GM12878 (cell line): ENCODE results near the gene WDR75. TPM values are rescaled to one million over a fixed set of nuclear protein-coding genes. Genes with fewer than 3 reads are reported as not detected.

Experiments
- ATAC-seq: fragments of 200-7000 bp; cut with Tn5 transposase; 3 replicates; pipeline ENCODE4 v1.9.1; 2020; ENCODE audit warnings: mild to moderate bottlenecking, moderate library complexity
- BruUV-seq: library from RNA; stranded (reverse); fragments of 400-500 nt; replicated peaks from 2 replicates; lab custom pipeline; 2021; lab: Mats Ljungman, UMichigan
- CTCF ChIA-PET: fragments of 300-600 bp; sonication (Branson Sonifier 250); formaldehyde crosslinking; extraction: SDS; loops from one replicate; lab custom pipeline; 2021; ENCODE audit warnings: inconsistent platforms; lab: Yijun Ruan, JAX
- POLR2A ChIA-PET: fragments of 350-600 bp; formaldehyde crosslinking; extraction: SDS; loops from one replicate; lab custom pipeline; 2021; ENCODE audit warnings: inconsistent platforms; lab: Charles Lee
- RAD21 ChIA-PET: fragments of 300-600 bp; sonication (Branson Sonifier 250); formaldehyde crosslinking; loops from one replicate; lab custom pipeline; 2023; ENCODE audit warnings: antibody characterized with exemption; ENCODE audit not compliant: unreplicated experiment; lab: Charles Lee
- SMC1A ChIA-PET: fragments of 300-600 bp; sonication (Branson Sonifier 250); formaldehyde crosslinking; loops from one replicate; lab custom pipeline; 2023; ENCODE audit not compliant: unreplicated experiment, uncharacterized antibody; lab: Charles Lee
- DNase-seq: peaks from one replicate; pipeline ENCODE4 v3.0.0-alpha.2; 2011; ENCODE audit warnings: low read depth, low spot score
- FAIRE-seq: peaks from 3 replicates; lab custom pipeline; 2011; peaks lifted over from hg19 to GRCh38; lab: Jason Lieb, UNC
- H2AFZ ChIP-seq: 2 replicates; pipeline ENCODE4 v1.6.0; 2011; ENCODE audit warnings: low read depth, low read length, control low read depth; ENCODE audit not compliant: control insufficient read depth
- H3K27ac ChIP-seq: 2 replicates; pipeline ENCODE4 v1.5.1; 2011; ENCODE audit warnings: control low read depth; ENCODE audit not compliant: control insufficient read depth, insufficient read depth
- H3K27me3 ChIP-seq, 2 experiments: replicated peaks in 1 of 2; 2 replicates each; pipeline versions ENCODE4 v1.6.0 to v1.6.1; 2011; ENCODE audit warnings: low read length in 1 of 2; ENCODE audit not compliant: control insufficient read depth in 2 of 2, insufficient read depth in 2 of 2
- H3K36me3 ChIP-seq, 2 experiments: 2 replicates each; pipeline ENCODE4 v1.5.1; 2011; ENCODE audit warnings: low read length in 1 of 2; ENCODE audit not compliant: control insufficient read depth in 2 of 2, insufficient read depth in 2 of 2
- H3K4me1 ChIP-seq: 2 replicates; pipeline ENCODE4 v1.6.1; 2011; ENCODE audit warnings: mild to moderate bottlenecking, low read length, moderate library complexity, mixed read lengths; ENCODE audit not compliant: control insufficient read depth, insufficient read depth
- H3K4me2 ChIP-seq: 2 replicates; pipeline ENCODE4 v1.6.0; 2011; ENCODE audit warnings: control low read depth; ENCODE audit not compliant: control insufficient read depth, insufficient read depth
- H3K4me3 ChIP-seq: fragments of 200-600 bp; sonication (generic); 2 replicates; pipeline ENCODE4 v1.5.1; 2016
- H3K79me2 ChIP-seq: 2 replicates; pipeline ENCODE4 v1.6.0; 2011; ENCODE audit warnings: low read length; ENCODE audit not compliant: control insufficient read depth, insufficient read depth
- H3K9ac ChIP-seq: 2 replicates; pipeline ENCODE4 v1.8.0; 2011; ENCODE audit warnings: low read length, control low read depth, mixed read lengths; ENCODE audit not compliant: control insufficient read depth, insufficient read depth
- H3K9me3 ChIP-seq: replicated peaks from 3 replicates; pipeline ENCODE4 v1.5.1; 2011; ENCODE audit warnings: mild to moderate bottlenecking, low read length; ENCODE audit not compliant: control insufficient read depth, insufficient read depth
- H4K20me1 ChIP-seq: 2 replicates; pipeline ENCODE4 v1.6.0; 2011; ENCODE audit not compliant: control insufficient read depth, insufficient read depth
- HDAC2 ChIP-seq: fragments of 200-600 bp; sonication (generic); IDR thresholded peaks from 2 replicates; pipeline ENCODE4 v1.6.1; 2017
- HSF1 ChIP-seq: fragments of 150-350 bp; IDR thresholded peaks from 2 replicates; pipeline ENCODE4 v1.6.1; 2014; ENCODE audit warnings: mild to moderate bottlenecking, low read depth, low read length
- ZNF592 ChIP-seq: fragments of 450-650 bp; IDR thresholded peaks from 2 replicates; pipeline ENCODE4 v1.6.1; 2017; ENCODE audit warnings: mild to moderate bottlenecking, moderate library complexity
- WGBS: methylation state at CpG from one replicate; pipeline ENCODE4 v1.1.6; 2016; ENCODE audit warnings: low lambda C conversion rate; ENCODE audit not compliant: insufficient replicate concordance, insufficient coverage; ENCODE audit errors: missing lambda C conversion rate; 5-methylcytosine and 5-hydroxymethylcytosine counted together
- in situ Hi-C: fragments of 300-500 bp; cut with MboI; formaldehyde crosslinking; loops from 9 replicates; pipeline ENCODE4 v1.14.3; 2018; ENCODE audit warnings: mixed read lengths
- intact Hi-C: fragments of 100-400 bp; cut with micrococcal nuclease; formaldehyde crosslinking; loops from one replicate; pipeline ENCODE4 v1.14.2; 2022; ENCODE audit not compliant: unreplicated experiment
- polyA plus RNA-seq, 11 experiments: library from polyadenylated mRNA; depleted of rRNA in 4 of 11; unstranded in 6 of 11; stranded (reverse) in 5 of 11; fragments of >200 nt; fragmentation: Nextera tagmentation in 4 of 11; fragmentation: Illumina TruSeq in 1 of 11; extraction: Ambion mirVana in 4 of 11; extraction: Trizol in 1 of 11; gene quantifications; 1 replicate in 1 of 11; 2 replicates in 10 of 11; pipeline versions ENCODE4 v1.2.1 to v1.2.3, GENCODE V29; 2011 to 2016; ENCODE audit warnings: inconsistent platforms in 2 of 11, missing spikeins in 2 of 11, low read depth in 1 of 11
- total RNA-seq, 4 experiments: library from RNA; depleted of rRNA in 3 of 4; stranded (reverse); fragments of >200 nt in 3 of 4; fragmentation: Illumina TruSeq in 1 of 4; extraction: Trizol in 1 of 4; gene quantifications; 2 replicates each; pipeline versions ENCODE4 v1.2.1 to v1.2.3, GENCODE V29; 2013 to 2021

WDR75 gene
- total and polyA plus RNA-seq, 10 of the 15 experiments (the other 5 are each of a cell fraction or from before 2014, with no cell fraction given) = 53.1 to 98.5 (median 71.5) TPM

- no peak for DNase-seq
- Histone ChIP-seq H3K27me3 (no peaks in the 10 kb centered on the region), H3K36me3 (peaks cover 2 to 15% of the 10 kb centered on the region in 2 experiments; a peak in 3 of 4 replicates), H3K4me1 (no peaks in the 10 kb centered on the region), H3K9me3 (no peaks in the 10 kb centered on the region), H3K4me3 (no peak overlapping the region), H3K4me2 (no peak overlapping the region), H2AFZ (no peak overlapping the region), H3K79me2 (no peaks in the 10 kb centered on the region), H3K27ac (no peak overlapping the region), H3K9ac (no peak overlapping the region), H4K20me1 (no peaks in the 10 kb centered on the region)
- ChIA-PET CTCF (no interaction called here), RAD21 (interaction anchor here (0.6 kb wide), 1 partner anchor 17 kb away, joined by 3 read pairs; no protein-coding TSS in a partner anchor), SMC1A (interaction anchor here (1.4 kb wide), 1 partner anchor 11 kb away, joined by 4 read pairs; no protein-coding TSS in a partner anchor), POLR2A (no interaction called here)
- intact Hi-C loops (no loop called here), in situ Hi-C loops (no loop called here)
- BruUV-seq = no TSS peak
- no peak for ATAC-seq
- 82% methylated on average over 4 of the region's 4 CpGs for WGBS
- TF ChIP-seq HDAC2 (no peak), HSF1 (no peak), ZNF592 (no peak)
- no peak for FAIRE-seq
Measured at GRCh38 chr2:189474526-189474925, 33.3 kb downstream of the WDR75 start.
